ENCODE data around the gene PDCD4.

Gene PDCD4

DNA sequence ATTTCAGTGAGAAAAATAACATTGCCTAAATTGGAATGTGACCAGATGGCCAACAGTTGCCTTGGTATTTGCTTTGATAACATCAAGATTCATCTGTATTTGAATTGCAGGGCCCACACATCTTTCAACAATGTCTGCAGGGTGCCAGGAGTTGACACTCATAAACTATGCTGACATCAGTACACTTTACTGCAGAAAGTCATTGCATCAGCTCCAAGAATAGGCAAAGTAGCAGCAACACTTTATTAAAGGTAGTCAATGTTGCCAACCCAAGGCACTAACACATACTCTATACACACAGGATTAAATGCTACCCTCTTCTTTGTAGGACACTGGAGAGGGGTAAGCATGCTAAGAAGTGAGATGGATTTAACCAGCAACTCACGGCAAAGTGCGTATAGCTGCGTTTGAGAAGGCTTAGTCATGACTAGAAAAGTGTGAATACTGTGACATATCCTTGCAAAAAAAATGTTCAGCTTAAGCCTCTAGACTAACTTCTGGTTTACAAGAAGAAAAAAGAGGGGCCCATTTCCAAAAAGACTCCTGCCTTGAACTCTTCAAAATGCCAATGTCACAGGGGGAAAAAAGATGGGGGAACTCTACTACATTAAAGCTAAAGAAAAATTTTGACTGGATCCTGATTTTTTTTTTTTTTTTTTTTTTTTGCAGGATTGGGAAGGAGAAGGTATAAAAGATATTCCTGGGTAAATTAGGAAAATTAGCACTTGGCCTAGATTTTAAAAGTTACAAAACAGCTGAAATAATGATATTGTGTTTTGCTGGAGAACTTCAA, 45.0 kb downstream of the PDCD4 start:
- in situ Hi-C loops (cut with MboI; ENCODE audit: low sequenced_read_pairs), result no loop called here

DNA sequence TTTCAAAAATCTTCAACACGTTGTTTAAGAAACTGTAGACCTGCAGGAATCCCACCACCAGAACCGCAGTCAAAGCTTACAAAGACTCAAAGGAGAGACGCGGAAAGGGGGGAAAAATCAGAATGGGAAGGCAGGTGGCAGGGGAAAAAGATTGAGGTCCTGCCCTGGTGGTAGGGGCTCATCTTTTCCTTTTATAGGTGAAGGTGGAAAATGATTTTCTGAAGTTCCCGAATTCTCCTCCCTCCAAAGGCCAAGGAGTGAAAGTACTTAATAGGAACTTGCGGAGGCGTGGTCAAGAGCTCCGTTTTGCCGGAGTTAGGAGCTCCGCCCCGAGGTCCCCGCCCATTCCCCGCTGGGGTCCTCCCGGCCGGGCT, 46.5 kb downstream of the PDCD4 start:
- in situ Hi-C loops (cut with MboI; ENCODE audit: low sequenced_read_pairs), result no loop called here

DNA sequence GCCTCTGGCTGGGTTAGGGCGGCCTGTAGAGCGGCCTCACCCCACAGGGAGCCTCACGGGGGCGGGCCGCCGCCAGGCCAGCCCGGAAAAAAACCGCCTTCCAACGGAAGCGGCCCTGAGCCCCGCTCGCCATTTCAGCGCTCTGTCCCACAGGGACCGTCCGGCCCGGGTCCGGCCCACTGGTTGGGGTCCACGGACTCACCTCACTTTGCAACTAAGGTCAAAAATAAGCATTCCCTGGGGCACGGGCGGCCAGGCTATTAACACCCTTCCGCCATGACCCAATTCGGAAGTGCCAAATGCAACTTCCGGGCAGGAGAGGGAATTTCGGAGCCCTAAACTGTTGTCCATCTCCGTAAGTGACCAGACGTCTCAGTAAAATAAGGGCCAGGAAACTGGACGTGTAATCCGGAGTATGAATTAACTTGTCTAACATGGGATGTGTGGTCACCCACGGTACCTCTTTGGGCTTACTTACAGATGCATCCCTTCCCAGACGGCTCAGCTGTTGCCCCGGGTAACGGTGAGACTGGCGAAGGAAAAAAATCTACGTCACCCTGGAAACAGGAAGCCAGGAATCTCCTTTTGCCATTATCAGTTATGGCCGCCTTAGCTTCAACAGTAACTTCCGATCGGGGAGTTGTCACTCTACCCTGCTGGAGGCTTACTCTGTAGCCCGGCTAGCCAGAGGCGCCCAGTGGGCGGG, 47.1 kb downstream of the PDCD4 start, which contains the start of gene BBIP1:
BBIP1 (minus strand) TSS at position 538 of the 706 bp plus-strand sequence. CDS start 1,023 bp downstream, outside the sequence.
- in situ Hi-C loops (cut with MboI; ENCODE audit: low sequenced_read_pairs), result no loop called here

DNA sequence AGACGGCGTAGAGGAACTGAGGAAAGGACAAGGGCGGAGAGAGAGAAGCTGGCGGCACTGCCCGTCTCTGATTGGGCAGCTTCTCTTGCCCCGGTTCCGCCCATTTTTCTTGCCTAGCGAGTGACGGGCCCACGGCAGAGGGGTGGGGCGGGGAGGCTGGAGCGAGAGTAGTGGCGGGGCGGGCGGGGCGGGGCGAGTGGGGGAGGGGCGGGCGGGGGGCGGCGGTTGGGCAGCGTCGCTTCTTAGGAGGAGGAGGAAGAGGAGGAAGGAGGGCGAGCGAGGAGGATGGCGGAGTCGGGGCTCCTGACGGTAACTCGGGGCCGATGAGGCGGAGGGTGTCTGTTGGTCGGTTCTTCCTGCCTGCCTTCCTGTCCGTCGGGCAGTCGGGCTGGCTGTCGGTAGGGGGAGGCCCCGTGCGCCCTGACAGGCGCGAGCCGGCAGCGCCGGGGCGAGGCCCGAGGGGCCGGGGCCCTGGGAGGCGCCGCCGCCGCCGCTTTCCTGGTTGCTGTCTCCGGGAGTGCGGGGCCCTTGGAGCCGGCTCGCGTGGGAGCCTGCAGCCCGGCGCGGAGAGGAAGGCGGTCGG, 47.7 kb downstream of the PDCD4 start, which contains the start of gene SHOC2:
SHOC2 (plus strand) TSS at position 256 of the 583 bp plus-strand sequence. CDS start 44,755 bp downstream, outside the sequence.
- in situ Hi-C loops (cut with MboI; ENCODE audit: low sequenced_read_pairs), result no loop called here

DNA sequence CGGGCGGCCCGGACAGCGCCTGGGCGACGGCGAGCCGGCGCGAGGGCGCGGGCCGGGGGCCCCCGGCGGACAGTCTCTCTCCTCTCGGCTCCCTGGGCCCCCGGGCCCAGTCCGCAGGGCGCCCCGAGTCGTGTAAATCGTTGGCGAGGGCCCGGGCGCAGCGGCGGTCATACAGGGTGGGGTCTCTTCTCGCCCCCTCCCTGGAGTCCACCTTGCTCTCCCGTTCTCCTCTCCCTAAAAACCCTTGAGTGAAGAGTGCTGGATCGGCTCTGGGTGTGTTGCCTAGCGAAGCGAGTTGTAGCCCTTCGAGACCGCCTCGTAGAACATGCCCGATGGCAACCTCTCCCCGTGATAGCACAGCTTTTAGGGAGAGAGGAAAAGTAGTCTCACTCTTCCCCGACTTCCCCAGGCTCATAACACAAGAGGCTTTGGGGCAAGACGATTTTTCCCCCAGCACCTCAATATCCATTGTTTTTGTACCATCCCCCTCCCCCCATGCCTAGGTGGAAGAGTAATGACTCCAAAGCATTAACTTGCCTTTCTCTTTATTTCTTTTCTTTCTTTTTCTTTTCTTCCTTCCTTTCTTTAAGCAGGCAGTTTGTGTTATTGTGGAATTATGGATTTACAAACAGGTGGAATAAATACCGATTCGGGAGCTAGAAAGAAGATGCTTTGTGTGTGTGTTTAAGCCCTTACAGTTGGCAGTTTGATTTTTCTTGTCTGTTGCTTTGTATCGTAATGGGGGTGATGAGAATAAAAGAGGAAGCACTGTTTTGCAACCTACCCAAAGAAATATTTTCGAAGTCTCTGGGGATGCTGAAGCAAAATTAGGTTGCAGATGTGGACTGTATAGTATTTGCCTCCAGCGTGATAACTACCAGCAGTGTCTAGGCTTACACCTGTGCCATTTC, 48.5 kb downstream of the PDCD4 start:
- in situ Hi-C loops (cut with MboI; ENCODE audit: low sequenced_read_pairs), result no loop called here

DNA sequence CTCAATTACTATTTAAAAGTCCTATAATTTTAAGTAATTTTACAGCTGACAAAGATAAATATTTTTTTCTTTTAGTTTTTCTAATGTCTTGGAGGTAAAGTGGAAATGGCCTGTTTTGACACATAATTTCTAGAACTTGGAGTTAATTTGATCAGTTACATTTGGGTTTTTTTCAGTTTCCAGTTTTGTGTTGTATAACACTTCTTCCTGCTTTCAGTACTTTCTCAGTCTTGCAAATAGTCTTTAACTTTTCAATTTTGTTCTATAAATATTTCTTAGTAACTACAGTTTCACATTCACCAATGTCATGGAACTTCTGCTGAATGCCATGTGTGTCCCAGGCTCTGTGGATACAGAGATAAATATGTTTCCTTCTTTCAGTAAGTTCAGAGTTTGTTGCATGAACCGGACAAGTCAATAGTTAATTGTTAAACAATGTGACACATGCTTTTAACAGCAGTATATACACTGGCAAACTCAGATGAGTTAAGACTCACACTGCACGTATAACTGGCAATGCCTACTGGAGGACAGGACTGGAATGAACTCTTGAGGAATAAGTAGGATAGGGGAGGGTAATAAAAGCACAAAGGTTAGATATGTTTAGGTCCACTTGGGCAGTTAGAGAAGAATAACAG, 52.2 kb downstream of the PDCD4 start:
- in situ Hi-C loops (cut with MboI; ENCODE audit: low sequenced_read_pairs), result no loop called here

DNA sequence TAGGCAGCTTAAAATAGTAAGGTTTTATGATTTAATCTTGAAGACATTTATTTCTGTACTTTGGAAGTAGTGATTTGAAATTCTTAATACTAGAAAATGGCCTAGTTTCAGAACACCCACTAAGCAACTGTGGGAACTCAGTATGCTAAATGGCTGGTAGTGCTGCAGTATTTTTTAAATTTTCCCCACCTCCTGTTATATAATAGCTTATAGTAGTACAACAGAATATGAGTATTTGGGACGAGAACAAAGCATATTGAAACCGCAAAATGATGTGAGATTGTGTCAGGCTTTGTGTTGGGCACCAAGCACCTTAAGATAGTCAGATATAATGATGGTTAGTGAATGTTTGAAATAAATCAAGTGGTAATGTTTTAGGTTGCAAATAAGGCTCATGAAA, 55.7 kb downstream of the PDCD4 start:
- in situ Hi-C loops (cut with MboI; ENCODE audit: low sequenced_read_pairs), result no loop called here

DNA sequence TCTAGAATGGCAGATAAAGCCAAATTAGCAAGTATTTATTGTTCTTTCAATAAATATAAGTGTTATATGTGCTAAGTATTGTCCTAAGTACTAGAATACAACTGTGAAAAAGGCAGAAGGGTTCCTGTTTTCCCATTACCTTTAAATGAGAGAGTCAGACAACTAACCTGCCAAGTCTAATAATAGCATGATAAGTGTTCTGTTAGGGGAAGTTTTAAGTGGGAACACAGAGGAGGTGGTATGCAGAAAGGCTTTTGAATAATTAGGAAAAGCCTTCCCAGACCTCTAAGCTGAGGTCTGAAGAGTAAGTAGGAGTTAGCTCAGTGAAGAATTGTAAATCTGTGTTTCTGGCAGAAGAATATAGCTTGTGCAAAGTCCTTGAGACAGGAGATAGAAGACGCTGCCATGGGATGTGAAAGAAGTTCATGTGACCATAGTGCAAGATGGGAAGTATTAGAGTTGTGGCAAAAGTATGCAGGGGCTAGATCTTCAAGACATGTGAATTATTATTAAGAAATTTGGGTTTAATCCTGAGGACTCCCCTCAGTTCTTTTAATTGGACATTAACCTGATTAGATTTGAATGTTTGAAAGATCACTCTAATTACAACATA, 60.1 kb downstream of the PDCD4 start:
- in situ Hi-C loops (cut with MboI; ENCODE audit: low sequenced_read_pairs), result no loop called here

DNA sequence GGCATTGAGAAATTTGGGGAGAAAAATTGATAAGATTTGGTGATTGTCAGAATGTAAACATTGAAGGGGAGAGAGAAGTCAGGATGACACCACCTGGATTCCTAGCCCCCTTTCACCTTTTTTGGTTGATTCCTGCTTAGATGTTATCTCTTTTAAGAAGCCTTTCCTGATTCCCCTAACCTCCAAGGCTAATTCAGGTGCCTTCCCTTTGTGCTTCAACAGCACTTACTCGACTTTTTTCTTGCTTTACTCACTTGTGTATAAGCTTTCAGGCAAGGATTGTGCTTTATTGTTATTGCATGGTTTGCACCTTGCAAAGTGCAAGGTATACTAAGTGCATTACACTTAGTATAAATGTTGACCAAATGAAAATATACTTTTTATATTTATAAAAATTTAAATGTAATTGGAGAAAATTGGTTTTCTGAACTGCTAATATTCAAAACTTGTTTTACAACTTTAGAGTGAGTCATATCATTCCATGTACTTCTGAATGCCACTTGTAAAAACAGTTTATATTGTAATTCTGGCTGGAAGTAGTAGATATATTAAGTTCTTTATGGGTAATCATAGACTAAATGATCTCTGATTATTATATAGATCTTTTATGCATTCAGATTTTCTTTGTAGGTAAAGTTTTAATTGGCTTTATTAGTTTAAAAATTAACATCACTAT, 60.9 kb downstream of the PDCD4 start:
- in situ Hi-C loops (cut with MboI; ENCODE audit: low sequenced_read_pairs), result no loop called here

DNA sequence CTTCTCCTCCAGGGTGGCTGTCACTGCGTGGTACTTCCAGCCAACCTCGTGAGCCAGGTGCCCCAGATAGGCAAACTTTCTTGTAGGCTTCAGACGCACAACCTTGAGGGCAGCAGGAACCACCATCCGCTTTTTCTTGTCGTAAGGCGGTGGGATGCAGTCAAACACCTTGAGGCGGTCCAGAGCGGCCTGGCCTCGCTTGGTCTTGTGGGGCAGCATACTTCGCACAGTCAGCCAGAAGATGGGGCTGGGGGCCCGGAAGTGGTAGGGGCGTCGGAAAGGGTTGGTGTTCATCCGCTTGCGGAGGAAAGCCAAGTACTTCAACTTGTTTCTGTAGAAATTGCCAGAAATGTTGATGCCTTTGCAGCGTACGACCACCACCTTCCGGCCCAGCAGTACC, 65.0 kb downstream of the PDCD4 start:
- in situ Hi-C loops (cut with MboI; ENCODE audit: low sequenced_read_pairs), result no loop called here

DNA sequence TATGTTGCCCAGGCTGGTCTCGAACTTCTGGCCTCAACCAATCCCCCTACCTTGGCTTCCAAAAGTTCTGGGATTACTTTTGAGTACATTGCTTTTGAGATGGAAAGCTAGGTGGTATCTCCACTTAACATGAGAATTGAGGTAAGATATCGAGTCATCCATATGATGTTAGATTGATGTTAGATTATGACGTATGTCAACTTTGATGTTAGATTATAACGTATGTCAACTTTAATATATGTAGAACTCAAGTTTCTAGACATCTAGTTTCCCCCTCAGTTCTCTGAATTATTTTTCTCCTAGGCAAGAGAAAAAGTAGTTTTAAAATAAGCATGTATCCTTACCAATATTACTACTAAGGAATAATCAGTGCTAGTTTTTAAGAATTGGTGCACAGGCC, 67.7 kb downstream of the PDCD4 start:
- in situ Hi-C loops (cut with MboI; ENCODE audit: low sequenced_read_pairs), result no loop called here

DNA sequence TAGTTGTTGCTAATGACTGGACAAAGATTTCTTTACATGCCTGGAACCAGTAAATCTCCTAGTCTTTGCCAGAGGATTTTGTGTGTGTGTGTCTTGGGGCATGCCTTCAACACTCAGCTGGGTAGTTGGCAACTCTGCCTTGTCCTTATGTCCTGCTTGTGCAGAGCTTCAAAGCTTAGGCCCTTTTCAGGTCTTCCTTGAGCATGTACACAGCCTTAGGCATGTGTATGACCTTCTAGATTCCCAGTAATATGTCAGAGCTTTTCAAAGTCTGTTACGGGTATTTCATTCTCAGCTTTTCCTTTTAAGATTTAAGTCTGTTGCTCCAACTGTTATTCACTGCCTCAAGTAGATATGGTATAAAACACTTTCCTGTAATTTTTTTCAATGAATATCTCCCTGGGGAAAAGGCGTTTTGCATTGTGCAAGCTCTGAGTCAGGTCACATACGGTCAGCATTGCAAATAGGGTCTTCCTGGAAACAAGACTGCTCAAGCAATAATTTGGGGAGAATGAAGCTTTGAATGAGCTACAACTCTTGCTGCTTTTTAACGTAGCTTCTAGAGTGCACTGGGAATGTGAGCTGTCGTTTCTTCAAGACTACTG, 73.2 kb downstream of the PDCD4 start:
- in situ Hi-C loops (cut with MboI; ENCODE audit: low sequenced_read_pairs), result no loop called here

DNA sequence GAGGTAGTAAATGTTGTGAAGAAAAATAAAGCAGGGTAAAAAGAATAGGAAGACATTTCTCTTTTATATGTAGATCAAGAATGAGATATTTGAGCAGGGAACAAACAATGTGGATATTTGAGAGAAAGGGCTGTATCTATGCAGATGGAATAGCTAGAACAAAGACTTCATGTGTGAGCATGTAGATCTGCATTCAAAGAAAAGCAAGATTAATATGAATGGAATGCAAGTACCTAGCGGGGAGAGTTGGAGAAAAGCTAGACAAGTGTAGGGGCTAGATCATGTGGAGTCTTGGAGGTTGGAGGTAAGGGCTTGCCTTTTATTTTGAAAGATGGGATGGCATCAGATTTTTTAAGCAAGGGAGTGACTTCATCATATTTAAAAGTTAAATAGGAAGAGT, 74.8 kb downstream of the PDCD4 start:
- in situ Hi-C loops (cut with MboI; ENCODE audit: low sequenced_read_pairs), result no loop called here

DNA sequence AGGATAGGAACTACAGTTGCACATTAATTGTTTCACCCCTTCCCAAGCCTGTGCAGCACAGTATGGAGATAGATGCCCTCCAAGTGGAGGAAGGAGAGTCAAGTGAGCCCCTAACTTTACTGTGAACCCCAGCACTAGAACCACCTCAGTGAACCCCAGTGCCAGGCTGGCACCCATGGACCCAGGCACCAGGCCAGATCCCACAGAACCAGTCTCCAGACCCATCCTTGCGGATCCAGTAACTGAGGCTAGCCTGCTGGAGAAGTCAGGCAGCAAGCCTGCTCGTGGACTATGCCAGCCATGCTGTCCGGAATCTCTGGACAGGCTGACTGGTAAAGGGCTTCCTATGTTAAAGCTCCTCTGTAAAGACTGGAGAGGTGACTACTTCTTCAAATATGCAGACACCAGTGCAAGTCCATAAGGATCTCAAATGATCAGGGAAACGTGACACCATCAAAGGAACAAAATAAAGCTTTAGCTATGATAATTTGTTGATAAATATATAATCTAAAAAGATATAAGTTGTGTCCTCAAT, 75.4 kb downstream of the PDCD4 start:
- in situ Hi-C loops (cut with MboI; ENCODE audit: low sequenced_read_pairs), result no loop called here

Data from HL-60/S4 treated with phorbol 12-myristate 13-acetate at 8.2 ng/mL for 4 days and 3 days (cell line).